HG03432 (cell line): ENCODE data around the gene PSMB8.
A peak's percentile ranks its signal among the peaks of the same experiment; 100 is the strongest.

ENCODE experiments used
- ATAC-seq: cut with Tn5 transposase; IDR thresholded peaks from one replicate; pipeline ENCODE4 v1.9.1; 2021; ENCODE audit warnings: mild to moderate bottlenecking, moderate library complexity; ENCODE audit not compliant: unreplicated experiment

Gene PSMB8

GRCh38 chr6:32857156-32857891 lies 13.5 kb upstream of the PSMB8 start:
- no peak for ATAC-seq

GRCh38 chr6:32855467-32856174 lies 11.8 kb upstream of the PSMB8 start:
- no peak for ATAC-seq

GRCh38 chr6:32854376-32855178 lies 10.7 kb upstream of the PSMB8 start:
- ATAC-seq: peak; percentile 21

GRCh38 chr6:32853541-32854375 lies 9.9 kb upstream of the PSMB8 start, which contains the start of the genes PSMB9 and TAP1:
PSMB9 (plus strand) TSS chr6:32854192; CDS start chr6:32854230, 38 bp downstream.
TAP1 (minus strand) TSS chr6:32853704; CDS start chr6:32853636, 68 bp downstream.
- peak; percentile 83 for ATAC-seq

GRCh38 chr6:32852844-32853540 lies 9.1 kb upstream of the PSMB8 start:
- peak; percentile 29 for ATAC-seq

- no peak for ATAC-seq
Measured at GRCh38 chr6:32852018-32852843, 8.4 kb upstream of the PSMB8 start.

GRCh38 chr6:32851025-32851424 lies 7.2 kb upstream of the PSMB8 start:
- no peak for ATAC-seq

GRCh38 chr6:32849126-32849525 lies 5.3 kb upstream of the PSMB8 start:
- no peak for ATAC-seq

GRCh38 chr6:32847795-32848194 lies 3.9 kb upstream of the PSMB8 start:
- no peak for ATAC-seq

GRCh38 chr6:32847004-32847403 lies 3.2 kb upstream of the PSMB8 start:
- no peak for ATAC-seq

GRCh38 chr6:32845384-32845884 lies 1.6 kb upstream of the PSMB8 start:
- no peak for ATAC-seq

GRCh38 chr6:32844839-32845383 lies 1.1 kb upstream of the PSMB8 start:
- no peak for ATAC-seq

GRCh38 chr6:32843331-32843978 lies 392 bp downstream of the PSMB8 start:
- ATAC-seq: no peak

GRCh38 chr6:32842690-32843089 lies 1.2 kb downstream of the PSMB8 start:
- no peak for ATAC-seq

- no peak for ATAC-seq
Measured at GRCh38 chr6:32842021-32842650, 1.7 kb downstream of the PSMB8 start.

- no peak for ATAC-seq
Measured at GRCh38 chr6:32840604-32841246, 3.1 kb downstream of the PSMB8 start.

GRCh38 chr6:32839356-32839755 lies 4.5 kb downstream of the PSMB8 start:
- ATAC-seq: no peak
